ENCODE data around the gene NAV1.
A peak's percentile ranks its signal among the peaks of the same experiment; 100 is the strongest.

Gene NAV1

GRCh38 chr1:201499191-201499590 lies 39.7 kb upstream of the NAV1 start:
- H3K36me3 ChIP-seq (ENCODE audit: control insufficient read depth, low read depth, low read length) = no peaks in the 10 kb centered on the region
- H3K27me3 ChIP-seq (ENCODE audit: control insufficient read depth, insufficient read depth, low read length) = no peaks in the 10 kb centered on the region
- no peak overlapping the region for H3K27ac ChIP-seq (ENCODE audit: low read length)
- H3K9me3 ChIP-seq (ENCODE audit: control insufficient read depth, low read depth, low read length) = no peaks in the 10 kb centered on the region
- no peak overlapping the region for H3K9ac ChIP-seq (ENCODE audit: low read length)
- H3K4me1 ChIP-seq (ENCODE audit: control insufficient read depth, low read depth, low read length) = peaks cover 28% of the 10 kb centered on the region
- no peak overlapping the region for H3K4me3 ChIP-seq (ENCODE audit: low read length)

- no peaks in the 10 kb centered on the region for H3K9me3 ChIP-seq (ENCODE audit: control insufficient read depth, low read depth, low read length)
- no peaks in the 10 kb centered on the region for H3K27me3 ChIP-seq (ENCODE audit: control insufficient read depth, insufficient read depth, low read length)
- peaks cover 28% of the 10 kb centered on the region for H3K4me1 ChIP-seq (ENCODE audit: control insufficient read depth, low read depth, low read length)
- peak overlapping the region; percentile 20 for H3K9ac ChIP-seq (ENCODE audit: low read length)
- H3K27ac ChIP-seq (ENCODE audit: low read length) = no peak overlapping the region
- H3K4me3 ChIP-seq (ENCODE audit: low read length) = no peak overlapping the region
- H3K36me3 ChIP-seq (ENCODE audit: control insufficient read depth, low read depth, low read length) = no peaks in the 10 kb centered on the region
These were observed 38.9 kb upstream of the NAV1 start for GRCh38 chr1:201499795-201500669.

GRCh38 chr1:201500670-201501120 lies 38.2 kb upstream of the NAV1 start:
- Histone ChIP-seq H3K27ac (ENCODE audit: low read length) (peak overlapping the region; percentile 33), H3K4me3 (ENCODE audit: low read length) (no peak overlapping the region), H3K9me3 (ENCODE audit: control insufficient read depth, low read depth, low read length) (no peaks in the 10 kb centered on the region), H3K9ac (ENCODE audit: low read length) (peak overlapping the region; percentile 20), H3K36me3 (ENCODE audit: control insufficient read depth, low read depth, low read length) (no peaks in the 10 kb centered on the region), H3K27me3 (ENCODE audit: control insufficient read depth, insufficient read depth, low read length) (no peaks in the 10 kb centered on the region), H3K4me1 (ENCODE audit: control insufficient read depth, low read depth, low read length) (peaks cover 28% of the 10 kb centered on the region)

- Histone ChIP-seq H3K27me3 (ENCODE audit: control insufficient read depth, insufficient read depth, low read length) (no peaks in the 10 kb centered on the region), H3K27ac (ENCODE audit: low read length) (no peak overlapping the region), H3K9me3 (ENCODE audit: control insufficient read depth, low read depth, low read length) (no peaks in the 10 kb centered on the region), H3K4me1 (ENCODE audit: control insufficient read depth, low read depth, low read length) (peaks cover 31% of the 10 kb centered on the region), H3K36me3 (ENCODE audit: control insufficient read depth, low read depth, low read length) (no peaks in the 10 kb centered on the region), H3K4me3 (ENCODE audit: low read length) (no peak overlapping the region), H3K9ac (ENCODE audit: low read length) (no peak overlapping the region)
These were observed 37.8 kb upstream of the NAV1 start for GRCh38 chr1:201501144-201501543.

- Histone ChIP-seq H3K27ac (ENCODE audit: low read length) (no peak overlapping the region), H3K27me3 (ENCODE audit: control insufficient read depth, insufficient read depth, low read length) (no peaks in the 10 kb centered on the region), H3K36me3 (ENCODE audit: control insufficient read depth, low read depth, low read length) (no peaks in the 10 kb centered on the region), H3K4me3 (ENCODE audit: low read length) (no peak overlapping the region), H3K4me1 (ENCODE audit: control insufficient read depth, low read depth, low read length) (peaks cover 31% of the 10 kb centered on the region), H3K9ac (ENCODE audit: low read length) (no peak overlapping the region), H3K9me3 (ENCODE audit: control insufficient read depth, low read depth, low read length) (no peaks in the 10 kb centered on the region)
These were observed 37.0 kb upstream of the NAV1 start for GRCh38 chr1:201501812-201502510.

- no peaks in the 10 kb centered on the region for H3K9me3 ChIP-seq (ENCODE audit: control insufficient read depth, low read depth, low read length)
- H3K27me3 ChIP-seq (ENCODE audit: control insufficient read depth, insufficient read depth, low read length) = no peaks in the 10 kb centered on the region
- H3K36me3 ChIP-seq (ENCODE audit: control insufficient read depth, low read depth, low read length) = no peaks in the 10 kb centered on the region
- no peak overlapping the region for H3K9ac ChIP-seq (ENCODE audit: low read length)
- no peak overlapping the region for H3K4me3 ChIP-seq (ENCODE audit: low read length)
- H3K27ac ChIP-seq (ENCODE audit: low read length) = no peak overlapping the region
- H3K4me1 ChIP-seq (ENCODE audit: control insufficient read depth, low read depth, low read length) = peaks cover 31% of the 10 kb centered on the region
These were observed 36.4 kb upstream of the NAV1 start for GRCh38 chr1:201502511-201502857.

- Histone ChIP-seq H3K4me3 (ENCODE audit: low read length) (peak overlapping the region; percentile 11), H3K27me3 (ENCODE audit: control insufficient read depth, insufficient read depth, low read length) (no peaks in the 10 kb centered on the region), H3K36me3 (ENCODE audit: control insufficient read depth, low read depth, low read length) (no peaks in the 10 kb centered on the region), H3K9ac (ENCODE audit: low read length) (peak overlapping the region; percentile 10), H3K9me3 (ENCODE audit: control insufficient read depth, low read depth, low read length) (no peaks in the 10 kb centered on the region), H3K4me1 (ENCODE audit: control insufficient read depth, low read depth, low read length) (peaks cover 31% of the 10 kb centered on the region), H3K27ac (ENCODE audit: low read length) (peak overlapping the region; percentile 44)
These were observed 35.3 kb upstream of the NAV1 start for GRCh38 chr1:201503397-201504176.

- Histone ChIP-seq H3K36me3 (ENCODE audit: control insufficient read depth, low read depth, low read length) (no peaks in the 10 kb centered on the region), H3K27me3 (ENCODE audit: control insufficient read depth, insufficient read depth, low read length) (no peaks in the 10 kb centered on the region), H3K4me3 (ENCODE audit: low read length) (no peak overlapping the region), H3K4me1 (ENCODE audit: control insufficient read depth, low read depth, low read length) (peaks cover 31% of the 10 kb centered on the region), H3K9ac (ENCODE audit: low read length) (peak overlapping the region; percentile 10), H3K27ac (ENCODE audit: low read length) (no peak overlapping the region), H3K9me3 (ENCODE audit: control insufficient read depth, low read depth, low read length) (no peaks in the 10 kb centered on the region)
These were observed 34.7 kb upstream of the NAV1 start for GRCh38 chr1:201504179-201504631.

GRCh38 chr1:201504799-201505502 lies 34.0 kb upstream of the NAV1 start:
- Histone ChIP-seq H3K9me3 (ENCODE audit: control insufficient read depth, low read depth, low read length) (no peaks in the 10 kb centered on the region), H3K9ac (ENCODE audit: low read length) (no peak overlapping the region), H3K36me3 (ENCODE audit: control insufficient read depth, low read depth, low read length) (no peaks in the 10 kb centered on the region), H3K4me3 (ENCODE audit: low read length) (no peak overlapping the region), H3K27ac (ENCODE audit: low read length) (no peak overlapping the region), H3K27me3 (ENCODE audit: control insufficient read depth, insufficient read depth, low read length) (no peaks in the 10 kb centered on the region), H3K4me1 (ENCODE audit: control insufficient read depth, low read depth, low read length) (peaks cover 30% of the 10 kb centered on the region)

GRCh38 chr1:201505503-201505890 lies 33.4 kb upstream of the NAV1 start:
- no peaks in the 10 kb centered on the region for H3K9me3 ChIP-seq (ENCODE audit: control insufficient read depth, low read depth, low read length)
- no peak overlapping the region for H3K4me3 ChIP-seq (ENCODE audit: low read length)
- no peaks in the 10 kb centered on the region for H3K36me3 ChIP-seq (ENCODE audit: control insufficient read depth, low read depth, low read length)
- no peaks in the 10 kb centered on the region for H3K27me3 ChIP-seq (ENCODE audit: control insufficient read depth, insufficient read depth, low read length)
- no peak overlapping the region for H3K27ac ChIP-seq (ENCODE audit: low read length)
- H3K4me1 ChIP-seq (ENCODE audit: control insufficient read depth, low read depth, low read length) = peaks cover 24% of the 10 kb centered on the region
- H3K9ac ChIP-seq (ENCODE audit: low read length) = no peak overlapping the region

GRCh38 chr1:201506092-201506491 lies 32.8 kb upstream of the NAV1 start:
- Histone ChIP-seq H3K4me1 (ENCODE audit: control insufficient read depth, low read depth, low read length) (peaks cover 18% of the 10 kb centered on the region), H3K4me3 (ENCODE audit: low read length) (no peak overlapping the region), H3K9ac (ENCODE audit: low read length) (no peak overlapping the region), H3K27me3 (ENCODE audit: control insufficient read depth, insufficient read depth, low read length) (no peaks in the 10 kb centered on the region), H3K27ac (ENCODE audit: low read length) (no peak overlapping the region), H3K36me3 (ENCODE audit: control insufficient read depth, low read depth, low read length) (no peaks in the 10 kb centered on the region), H3K9me3 (ENCODE audit: control insufficient read depth, low read depth, low read length) (no peaks in the 10 kb centered on the region)
